H1 (cell line): ENCODE measurements around the gene ZNF473.
"Not testable (repeated sequence)": the region's sequence is repeated elsewhere in the genome, so short reads cannot be mapped to it uniquely, and the experiment has no call there.

Experiments
- FOSL1 ChIP-seq: IDR thresholded peaks from 2 replicates; pipeline ENCODE4 v1.6.1; 2011; ENCODE audit warnings: mild to moderate bottlenecking, low read depth, low read length, moderate library complexity; ENCODE audit not compliant: insufficient read depth
- KDM1A ChIP-seq: fragments of 200-600, 300-600 bp; sonication (generic); IDR thresholded peaks from 2 replicates; pipeline ENCODE4 v1.7.1; 2016; ENCODE audit warnings: mild to moderate bottlenecking, low read length, borderline replicate concordance
- KDM5A ChIP-seq: fragments of 200-600 bp; IDR thresholded peaks from 2 replicates; pipeline ENCODE4 v1.7.1; 2012; ENCODE audit warnings: mild to moderate bottlenecking, low read length, inconsistent platforms, mixed read lengths
- POLR2AphosphoS5 ChIP-seq: IDR thresholded peaks from 2 replicates; pipeline ENCODE4 v1.6.1; 2011; ENCODE audit warnings: low read depth, low read length
- POU5F1 ChIP-seq: IDR thresholded peaks from 2 replicates; pipeline ENCODE4 v1.6.1; 2011; ENCODE audit warnings: low read depth, mild to moderate bottlenecking, low read length, moderate library complexity
- SIN3A ChIP-seq, 2 experiments: IDR thresholded peaks in 1 of 2; conservative IDR thresholded peaks in 1 of 2; 2 replicates each; pipeline ENCODE4 v1.6.1; 2011 to 2012; ENCODE audit warnings: low read length in 2 of 2, improper control_type of control experiment in 1 of 2, low read depth in 1 of 2, mild to moderate bottlenecking in 1 of 2
- SRF ChIP-seq: IDR thresholded peaks from 2 replicates; pipeline ENCODE4 v1.6.1; 2011; ENCODE audit warnings: mild to moderate bottlenecking, low read depth, low read length, moderate library complexity
- TAF1 ChIP-seq: IDR thresholded peaks from 2 replicates; pipeline ENCODE4 v1.6.1; 2011; ENCODE audit warnings: mild to moderate bottlenecking, low read depth, low read length
- YY1 ChIP-seq: IDR thresholded peaks from 2 replicates; pipeline ENCODE4 v1.6.1; 2011; ENCODE audit warnings: low read depth, mild to moderate bottlenecking, low read length
- ZNF274 ChIP-seq: IDR thresholded peaks from 2 replicates; pipeline ENCODE4 v1.7.0; 2012; ENCODE audit warnings: low read length, borderline replicate concordance; ENCODE audit errors: extremely low read depth
- TF ChIP-seq, protein P1 (sequence below), 3 experiments: IDR thresholded peaks; 1 replicate in 2 of 3; 2 replicates in 1 of 3; pipeline versions ENCODE4 v1.5.1 to v1.6.1; 2011; ENCODE audit warnings: low read length in 3 of 3, mild to moderate bottlenecking in 3 of 3, inconsistent platforms in 2 of 3, low read depth in 1 of 3, moderate library complexity in 1 of 3; ENCODE audit not compliant: insufficient read depth in 1 of 3; ENCODE audit errors: control extremely low read depth in 1 of 3

DNA sequence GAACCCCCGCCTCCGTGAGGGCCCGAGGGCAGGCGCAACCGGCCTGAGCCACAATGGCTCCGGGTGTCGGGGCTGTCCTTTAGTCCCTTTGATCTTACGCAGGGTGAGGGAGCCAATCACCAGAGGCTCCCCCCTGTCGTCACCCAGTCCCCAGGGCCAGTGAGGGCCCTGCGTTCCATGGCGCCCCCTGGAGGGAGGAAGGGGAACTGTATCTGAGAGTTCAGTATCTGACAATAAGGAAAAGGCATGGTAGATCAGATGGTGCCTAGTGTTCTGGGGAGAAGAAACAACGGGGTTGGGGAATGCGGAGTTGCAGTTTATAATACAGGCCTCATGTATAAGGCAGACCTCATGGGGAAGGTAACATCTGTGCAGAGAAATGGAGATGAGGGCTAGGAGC is 72.1 kb downstream of the ZNF473 start:
- TF ChIP-seq, protein P1, sequence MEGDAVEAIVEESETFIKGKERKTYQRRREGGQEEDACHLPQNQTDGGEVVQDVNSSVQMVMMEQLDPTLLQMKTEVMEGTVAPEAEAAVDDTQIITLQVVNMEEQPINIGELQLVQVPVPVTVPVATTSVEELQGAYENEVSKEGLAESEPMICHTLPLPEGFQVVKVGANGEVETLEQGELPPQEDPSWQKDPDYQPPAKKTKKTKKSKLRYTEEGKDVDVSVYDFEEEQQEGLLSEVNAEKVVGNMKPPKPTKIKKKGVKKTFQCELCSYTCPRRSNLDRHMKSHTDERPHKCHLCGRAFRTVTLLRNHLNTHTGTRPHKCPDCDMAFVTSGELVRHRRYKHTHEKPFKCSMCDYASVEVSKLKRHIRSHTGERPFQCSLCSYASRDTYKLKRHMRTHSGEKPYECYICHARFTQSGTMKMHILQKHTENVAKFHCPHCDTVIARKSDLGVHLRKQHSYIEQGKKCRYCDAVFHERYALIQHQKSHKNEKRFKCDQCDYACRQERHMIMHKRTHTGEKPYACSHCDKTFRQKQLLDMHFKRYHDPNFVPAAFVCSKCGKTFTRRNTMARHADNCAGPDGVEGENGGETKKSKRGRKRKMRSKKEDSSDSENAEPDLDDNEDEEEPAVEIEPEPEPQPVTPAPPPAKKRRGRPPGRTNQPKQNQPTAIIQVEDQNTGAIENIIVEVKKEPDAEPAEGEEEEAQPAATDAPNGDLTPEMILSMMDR (IDR thresholded peaks at IDR 0.05; ENCODE audit: control extremely low read depth in 1 of 3, insufficient read depth in 1 of 3, low read depth in 1 of 3, low read length in 3 of 3) = not testable (repeated sequence)
- TF ChIP-seq SIN3A (conservative IDR thresholded peaks at IDR 0.05 in 1 of 2, IDR thresholded peaks at IDR 0.05 in 1 of 2; ENCODE audit: low read depth in 1 of 2, low read length in 2 of 2); KDM5A; SRF; POLR2AphosphoS5; TAF1; FOSL1; ZNF274; YY1; POU5F1; KDM1A: not testable (repeated sequence)
